ENCODE results near the gene ZBTB49.
A peak's percentile ranks its signal among the peaks of the same experiment; 100 is the strongest.

Gene ZBTB49

DNA sequence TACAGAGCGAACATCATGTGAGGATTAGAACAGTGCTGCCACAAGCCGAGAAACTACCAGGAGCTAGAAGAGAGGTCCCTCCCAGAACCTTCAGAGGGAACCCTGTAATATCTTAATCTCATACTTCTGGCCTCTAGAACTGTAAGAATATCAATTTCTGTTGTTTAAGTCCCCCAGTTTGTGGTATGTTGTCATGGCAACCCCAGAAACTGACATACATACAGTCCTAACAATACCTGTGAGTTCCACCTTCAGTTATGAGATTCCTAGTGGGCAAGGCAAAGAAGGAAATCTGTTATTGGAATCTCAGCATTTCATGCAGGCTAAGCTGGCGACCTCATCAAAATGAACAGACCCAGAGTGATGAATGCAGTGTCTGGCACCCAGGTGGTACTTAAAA, 42.5 kb downstream of the ZBTB49 start:
- no peaks in the 10 kb centered on the region for H3K9me2 ChIP-seq (ENCODE audit: low read depth, low read length)
- no peak overlapping the region for H3K4me3 ChIP-seq (ENCODE audit: low read depth, low read length, poor library complexity, severe bottlenecking)
- H3K79me2 ChIP-seq (ENCODE audit: insufficient read depth, low read length) = no peaks in the 10 kb centered on the region
- H2AFZ ChIP-seq (ENCODE audit: low read length) = no peak overlapping the region
- H3K27ac ChIP-seq (ENCODE audit: low read depth, low read length, poor library complexity, severe bottlenecking) = peak overlapping the region; percentile 44
- peaks cover 22% of the 10 kb centered on the region for H3K4me1 ChIP-seq (ENCODE audit: insufficient read depth, low read length, severe bottlenecking)
- TF ChIP-seq, protein P1, sequence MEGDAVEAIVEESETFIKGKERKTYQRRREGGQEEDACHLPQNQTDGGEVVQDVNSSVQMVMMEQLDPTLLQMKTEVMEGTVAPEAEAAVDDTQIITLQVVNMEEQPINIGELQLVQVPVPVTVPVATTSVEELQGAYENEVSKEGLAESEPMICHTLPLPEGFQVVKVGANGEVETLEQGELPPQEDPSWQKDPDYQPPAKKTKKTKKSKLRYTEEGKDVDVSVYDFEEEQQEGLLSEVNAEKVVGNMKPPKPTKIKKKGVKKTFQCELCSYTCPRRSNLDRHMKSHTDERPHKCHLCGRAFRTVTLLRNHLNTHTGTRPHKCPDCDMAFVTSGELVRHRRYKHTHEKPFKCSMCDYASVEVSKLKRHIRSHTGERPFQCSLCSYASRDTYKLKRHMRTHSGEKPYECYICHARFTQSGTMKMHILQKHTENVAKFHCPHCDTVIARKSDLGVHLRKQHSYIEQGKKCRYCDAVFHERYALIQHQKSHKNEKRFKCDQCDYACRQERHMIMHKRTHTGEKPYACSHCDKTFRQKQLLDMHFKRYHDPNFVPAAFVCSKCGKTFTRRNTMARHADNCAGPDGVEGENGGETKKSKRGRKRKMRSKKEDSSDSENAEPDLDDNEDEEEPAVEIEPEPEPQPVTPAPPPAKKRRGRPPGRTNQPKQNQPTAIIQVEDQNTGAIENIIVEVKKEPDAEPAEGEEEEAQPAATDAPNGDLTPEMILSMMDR (IDR thresholded peaks at IDR 0.05; ENCODE audit: low read length) = no peak
- TF ChIP-seq EZH2 (IDR thresholded peaks at IDR 0.05; ENCODE audit: borderline replicate concordance, low read length) = no peak
- no peaks in the 10 kb centered on the region for H3K27me3 ChIP-seq (ENCODE audit: insufficient read depth, low read length)
- no peaks in the 10 kb centered on the region for H3K9me3 ChIP-seq (ENCODE audit: low read length)
- no peak overlapping the region for H3K9ac ChIP-seq (ENCODE audit: low read length)
- H3K36me3 ChIP-seq (ENCODE audit: insufficient read depth, low read length) = no peaks in the 10 kb centered on the region
- no peaks in the 10 kb centered on the region for H3F3A ChIP-seq (ENCODE audit: insufficient read depth, low read length)
- no peak overlapping the region for H3K4me2 ChIP-seq (ENCODE audit: low read length)
- H4K20me1 ChIP-seq (ENCODE audit: insufficient read depth, low read length) = no peaks in the 10 kb centered on the region

DNA sequence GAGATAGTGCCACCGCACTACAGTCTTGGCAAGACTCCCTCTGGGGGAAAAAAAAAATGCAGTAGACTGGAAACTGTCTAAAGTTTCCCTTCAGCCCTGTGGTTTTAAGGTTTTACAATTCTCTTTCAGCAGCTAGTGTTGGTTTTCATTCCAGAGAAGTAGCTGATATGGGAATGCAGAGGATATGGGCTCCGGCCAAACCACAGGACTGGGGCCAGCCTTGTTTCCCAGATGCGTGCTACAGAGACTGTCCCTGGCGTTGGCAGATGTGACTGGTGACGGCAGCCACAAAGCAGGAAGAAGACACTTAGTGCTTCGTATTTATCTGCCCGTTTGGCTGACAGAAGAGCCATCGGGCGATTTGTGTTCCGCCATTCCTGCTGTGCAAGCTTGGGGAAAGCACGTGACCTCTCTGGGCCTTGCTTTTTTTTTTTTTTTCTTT, 43.2 kb downstream of the ZBTB49 start:
- no peaks in the 10 kb centered on the region for H3K9me2 ChIP-seq (ENCODE audit: low read depth, low read length)
- H3K4me2 ChIP-seq (ENCODE audit: low read length) = no peak overlapping the region; the same call in 1 of the 2 replicates
- no peaks in the 10 kb centered on the region for H3K27me3 ChIP-seq (ENCODE audit: insufficient read depth, low read length)
- H3K4me3 ChIP-seq (ENCODE audit: low read depth, low read length, poor library complexity, severe bottlenecking) = no peak overlapping the region
- no peaks in the 10 kb centered on the region for H3K9me3 ChIP-seq (ENCODE audit: low read length)
- H3K9ac ChIP-seq (ENCODE audit: low read length) = no peak overlapping the region
- H3K36me3 ChIP-seq (ENCODE audit: insufficient read depth, low read length) = no peaks in the 10 kb centered on the region
- H4K20me1 ChIP-seq (ENCODE audit: insufficient read depth, low read length) = no peaks in the 10 kb centered on the region
- H3K79me2 ChIP-seq (ENCODE audit: insufficient read depth, low read length) = no peaks in the 10 kb centered on the region
- H3K27ac ChIP-seq (ENCODE audit: low read depth, low read length, poor library complexity, severe bottlenecking) = peak overlapping the region; percentile 44
- H2AFZ ChIP-seq (ENCODE audit: low read length) = no peak overlapping the region
- peaks cover 22% of the 10 kb centered on the region for H3K4me1 ChIP-seq (ENCODE audit: insufficient read depth, low read length, severe bottlenecking)
- TF ChIP-seq EZH2 (IDR thresholded peaks at IDR 0.05; ENCODE audit: borderline replicate concordance, low read length) = no peak
- TF ChIP-seq, protein P1 (IDR thresholded peaks at IDR 0.05; ENCODE audit: low read length) = no peak
- H3F3A ChIP-seq (ENCODE audit: insufficient read depth, low read length) = no peaks in the 10 kb centered on the region

DNA sequence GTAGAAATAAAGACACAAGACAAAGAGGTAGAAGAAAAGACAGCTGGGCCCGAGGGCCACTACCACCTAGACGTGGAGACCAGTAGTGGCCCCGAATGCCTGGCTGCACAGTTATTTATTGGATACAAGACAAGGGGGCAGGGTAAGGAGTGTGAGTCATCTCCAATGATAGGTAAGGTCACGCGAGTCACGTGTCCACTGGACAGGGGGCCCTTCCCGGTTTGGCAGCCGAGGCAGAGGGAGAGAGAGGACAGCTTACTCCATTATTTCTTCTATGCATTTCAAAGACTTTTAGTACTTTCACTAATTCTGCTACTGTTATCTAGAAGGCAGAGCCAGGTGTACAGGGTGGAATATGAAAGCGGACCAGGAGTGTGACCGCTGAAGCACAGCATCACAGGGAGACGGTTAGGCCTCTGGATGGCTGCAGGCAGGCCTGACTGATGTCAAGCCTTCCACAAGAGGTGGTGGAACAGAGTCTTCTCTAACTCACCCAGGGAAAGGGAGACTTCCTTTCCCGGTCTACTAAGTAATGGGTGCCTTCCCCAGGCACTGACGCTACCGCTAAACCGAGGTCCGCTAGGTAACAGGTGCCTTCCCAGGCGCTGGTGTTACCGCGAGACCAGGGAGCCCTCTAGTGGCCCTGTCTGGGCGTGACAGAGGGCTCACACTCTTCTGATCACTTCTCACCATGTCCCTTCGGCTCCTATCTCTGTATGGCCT, 44.9 kb downstream of the ZBTB49 start:
- no peak for TF ChIP-seq EZH2 (IDR thresholded peaks at IDR 0.05; ENCODE audit: borderline replicate concordance, low read length)
- TF ChIP-seq, protein P1 (IDR thresholded peaks at IDR 0.05; ENCODE audit: low read length) = peak; percentile 66
- H3K27ac ChIP-seq (ENCODE audit: low read depth, low read length, poor library complexity, severe bottlenecking) = peak overlapping the region; percentile 44
- peak overlapping the region; percentile 48; the same call in 1 of the 2 replicates for H3K4me2 ChIP-seq (ENCODE audit: low read length)
- no peaks in the 10 kb centered on the region for H3K27me3 ChIP-seq (ENCODE audit: insufficient read depth, low read length)
- peaks cover 22% of the 10 kb centered on the region for H3K4me1 ChIP-seq (ENCODE audit: insufficient read depth, low read length, severe bottlenecking)
- H3K9me2 ChIP-seq (ENCODE audit: low read depth, low read length) = no peaks in the 10 kb centered on the region
- no peaks in the 10 kb centered on the region for H3K9me3 ChIP-seq (ENCODE audit: low read length)
- H3K4me3 ChIP-seq (ENCODE audit: low read depth, low read length, poor library complexity, severe bottlenecking) = no peak overlapping the region
- no peaks in the 10 kb centered on the region for H4K20me1 ChIP-seq (ENCODE audit: insufficient read depth, low read length)
- no peak overlapping the region for H3K9ac ChIP-seq (ENCODE audit: low read length)
- no peaks in the 10 kb centered on the region for H3K79me2 ChIP-seq (ENCODE audit: insufficient read depth, low read length)
- H3F3A ChIP-seq (ENCODE audit: insufficient read depth, low read length) = no peaks in the 10 kb centered on the region
- H3K36me3 ChIP-seq (ENCODE audit: insufficient read depth, low read length) = no peaks in the 10 kb centered on the region
- no peak overlapping the region for H2AFZ ChIP-seq (ENCODE audit: low read length)
